Keratinocyte (primary cell): ENCODE results near the gene KIF25. TPM values are rescaled to one million over a fixed set of nuclear protein-coding genes. Genes with fewer than 3 reads are reported as not detected.

ENCODE experiments used
- DNase-seq: peaks from one replicate; pipeline ENCODE4 v3.0.0-alpha.2; 2011; ENCODE audit warnings: low read depth, missing footprints, low spot score
- FAIRE-seq: peaks from 2 replicates; lab custom pipeline; 2011; peaks lifted over from hg19 to GRCh38; lab: Jason Lieb, UNC
- H2AFZ ChIP-seq: 2 replicates; pipeline ENCODE4 v1.6.0; 2012; ENCODE audit warnings: low read length, control low read depth, inconsistent platforms; ENCODE audit not compliant: control insufficient read depth
- H3K27ac ChIP-seq: 2 replicates; pipeline ENCODE4 v1.5.1; 2011; ENCODE audit warnings: low read length; ENCODE audit not compliant: control insufficient read depth, insufficient read depth
- H3K27me3 ChIP-seq: 3 replicates; pipeline ENCODE4 v1.6.0; 2011; ENCODE audit warnings: low read length; ENCODE audit not compliant: control insufficient read depth, insufficient read depth; ENCODE audit errors: extremely low read depth
- H3K36me3 ChIP-seq, 2 experiments: 2 replicates in 1 of 2; 3 replicates in 1 of 2; pipeline ENCODE4 v1.5.1; 2011; ENCODE audit warnings: low read length in 2 of 2, mild to moderate bottlenecking in 1 of 2; ENCODE audit not compliant: control insufficient read depth in 2 of 2, insufficient read depth in 2 of 2; ENCODE audit errors: extremely low read depth in 1 of 2
- H3K4me1 ChIP-seq: 3 replicates; pipeline ENCODE4 v1.5.1; 2011; ENCODE audit warnings: low read length; ENCODE audit not compliant: control insufficient read depth, insufficient read depth; ENCODE audit errors: extremely low read depth
- H3K4me2 ChIP-seq: 3 replicates; pipeline ENCODE4 v1.6.0; 2011; ENCODE audit warnings: low read depth, low read length; ENCODE audit not compliant: control insufficient read depth, insufficient read depth; ENCODE audit errors: extremely low read depth
- H3K4me3 ChIP-seq, 3 experiments: fragments of 200-600 bp in 1 of 3; sonication (generic) in 1 of 3; 2 replicates in 2 of 3; 3 replicates in 1 of 3; pipeline ENCODE4 v1.5.1; 2011 to 2016; ENCODE audit warnings: low read length in 3 of 3, mild to moderate bottlenecking in 3 of 3, control low read depth in 2 of 3, inconsistent platforms in 1 of 3, low read depth in 1 of 3, mixed read lengths in 1 of 3, mixed run types in 1 of 3, moderate library complexity in 1 of 3; ENCODE audit not compliant: control insufficient read depth in 2 of 3, insufficient read depth in 2 of 3; ENCODE audit errors: extremely low read depth in 1 of 3
- H3K79me2 ChIP-seq: 2 replicates; pipeline ENCODE4 v1.6.0; 2012; ENCODE audit warnings: low read length; ENCODE audit not compliant: control insufficient read depth, insufficient read depth
- H3K9ac ChIP-seq: 3 replicates; pipeline ENCODE4 v1.6.0; 2011; ENCODE audit warnings: low read length; ENCODE audit not compliant: control insufficient read depth, insufficient read depth; ENCODE audit errors: extremely low read depth
- H3K9me1 ChIP-seq: 3 replicates; pipeline ENCODE4 v1.6.0; 2011; ENCODE audit warnings: low read length; ENCODE audit not compliant: control insufficient read depth, insufficient read depth; ENCODE audit errors: extremely low read depth
- H3K9me3 ChIP-seq: 2 replicates; pipeline ENCODE4 v1.5.1; 2012; ENCODE audit warnings: low read depth, low read length; ENCODE audit not compliant: control insufficient read depth
- H4K20me1 ChIP-seq: 3 replicates; pipeline ENCODE4 v1.6.0; 2011; ENCODE audit warnings: low read length; ENCODE audit not compliant: control insufficient read depth, insufficient read depth; ENCODE audit errors: extremely low read depth
- EZH2 ChIP-seq: IDR thresholded peaks from one replicate; pipeline ENCODE4 v1.6.1; 2012; ENCODE audit warnings: inconsistent platforms, mild to moderate bottlenecking, low read length, moderate library complexity
- dilution Hi-C: fragments of 300-500 bp; cut with MboI; formaldehyde crosslinking; loops from one replicate; pipeline ENCODE4 v1.7.0; 2020; ENCODE audit warnings: low sequenced_read_pairs; ENCODE audit not compliant: extremely low pct_ligation_motif_present
- polyA plus RNA-seq, 5 experiments: library from polyadenylated mRNA; depleted of rRNA in 3 of 5; stranded (reverse) in 3 of 5; stranded (forward) in 1 of 5; unstranded in 1 of 5; fragments of >200 nt; gene quantifications; 1 replicate in 1 of 5; 2 replicates in 3 of 5; 3 replicates in 1 of 5; pipeline versions ENCODE4 v1.2.1 to v1.2.3, GENCODE V29; 2011 to 2012; ENCODE audit warnings: missing spikeins in 2 of 5, low read depth in 1 of 5, low replicate concordance in 1 of 5
- TF ChIP-seq, protein P1 (sequence below), 3 experiments: IDR thresholded peaks in 1 of 3; conservative IDR thresholded peaks in 1 of 3; optimal IDR thresholded peaks in 1 of 3; 2 replicates in 2 of 3; 3 replicates in 1 of 3; pipeline versions ENCODE3 to v1.5.1; 2011; ENCODE audit warnings: low read length in 3 of 3, mild to moderate bottlenecking in 3 of 3, moderate library complexity in 2 of 3, control low read depth in 1 of 3, inconsistent platforms in 1 of 3; ENCODE audit not compliant: insufficient read depth in 2 of 3; ENCODE audit errors: extremely low read depth in 1 of 3

Gene KIF25
- polyA plus RNA-seq, 1 donor (not counting 4 experiments of a cell fraction or from before 2014, with no cell fraction given) = not detected

DNA sequence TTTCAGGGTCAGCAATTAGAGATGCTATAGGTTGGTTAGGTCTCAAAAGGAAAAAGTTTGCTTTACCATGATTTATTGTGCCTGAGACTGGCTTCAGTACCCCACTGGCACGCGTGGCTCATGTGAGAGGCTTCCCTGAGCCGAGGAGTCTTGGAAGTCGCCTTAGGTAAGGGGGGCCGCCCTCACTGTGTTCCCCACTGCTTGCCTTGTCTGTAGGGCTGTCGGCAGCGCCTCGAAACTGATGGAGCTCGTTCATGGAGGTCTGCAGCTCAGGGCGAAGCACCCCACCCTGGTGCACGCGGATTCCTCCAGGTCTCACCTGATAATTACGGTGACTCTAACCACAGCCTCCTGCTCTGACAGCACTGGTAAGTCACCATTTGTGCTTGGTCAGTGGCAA lies 42.4 kb downstream of the KIF25 start:
- no peaks in the 10 kb centered on the region for H4K20me1 ChIP-seq
- no peak overlapping the region for H3K9ac ChIP-seq
- H3K4me1 ChIP-seq = peaks cover 10% of the 10 kb centered on the region
- no peaks in the 10 kb centered on the region for H3K9me1 ChIP-seq
- H3K4me3 ChIP-seq = no peak overlapping the region
- TF ChIP-seq EZH2 = no peak
- TF ChIP-seq, protein P1, sequence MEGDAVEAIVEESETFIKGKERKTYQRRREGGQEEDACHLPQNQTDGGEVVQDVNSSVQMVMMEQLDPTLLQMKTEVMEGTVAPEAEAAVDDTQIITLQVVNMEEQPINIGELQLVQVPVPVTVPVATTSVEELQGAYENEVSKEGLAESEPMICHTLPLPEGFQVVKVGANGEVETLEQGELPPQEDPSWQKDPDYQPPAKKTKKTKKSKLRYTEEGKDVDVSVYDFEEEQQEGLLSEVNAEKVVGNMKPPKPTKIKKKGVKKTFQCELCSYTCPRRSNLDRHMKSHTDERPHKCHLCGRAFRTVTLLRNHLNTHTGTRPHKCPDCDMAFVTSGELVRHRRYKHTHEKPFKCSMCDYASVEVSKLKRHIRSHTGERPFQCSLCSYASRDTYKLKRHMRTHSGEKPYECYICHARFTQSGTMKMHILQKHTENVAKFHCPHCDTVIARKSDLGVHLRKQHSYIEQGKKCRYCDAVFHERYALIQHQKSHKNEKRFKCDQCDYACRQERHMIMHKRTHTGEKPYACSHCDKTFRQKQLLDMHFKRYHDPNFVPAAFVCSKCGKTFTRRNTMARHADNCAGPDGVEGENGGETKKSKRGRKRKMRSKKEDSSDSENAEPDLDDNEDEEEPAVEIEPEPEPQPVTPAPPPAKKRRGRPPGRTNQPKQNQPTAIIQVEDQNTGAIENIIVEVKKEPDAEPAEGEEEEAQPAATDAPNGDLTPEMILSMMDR (optimal IDR thresholded peaks at IDR 0.05 in 1 of 3, IDR thresholded peaks at IDR 0.05 in 1 of 3, conservative IDR thresholded peaks at IDR 0.05 in 1 of 3; ENCODE audit: extremely low read depth in 1 of 3, insufficient read depth in 2 of 3, low read length in 3 of 3) = no peak
- H2AFZ ChIP-seq = no peak overlapping the region
- DNase-seq (no peak), FAIRE-seq (no peak)
- H3K4me2 ChIP-seq = no peak overlapping the region
- H3K9me3 ChIP-seq = peaks cover 7% of the 10 kb centered on the region
- H3K27me3 ChIP-seq = peaks cover 13% of the 10 kb centered on the region
- H3K27ac ChIP-seq = no peak overlapping the region
- H3K79me2 ChIP-seq = no peaks in the 10 kb centered on the region
- H3K36me3 ChIP-seq = no peaks in the 10 kb centered on the region
- dilution Hi-C loops = no loop called here

GRCh38 chr6:168040856-168041496 lies 43.5 kb downstream of the KIF25 start:
- Histone ChIP-seq H3K79me2 (no peaks in the 10 kb centered on the region), H3K27ac (no peak overlapping the region), H3K9me1 (no peaks in the 10 kb centered on the region), H3K9me3 (peaks cover 7% of the 10 kb centered on the region), H3K36me3 (no peaks in the 10 kb centered on the region), H3K27me3 (peaks cover 11% of the 10 kb centered on the region), H2AFZ (no peak overlapping the region), H3K4me1 (peaks cover 4% of the 10 kb centered on the region), H3K4me2 (no peak overlapping the region), H3K9ac (no peak overlapping the region), H4K20me1 (no peaks in the 10 kb centered on the region), H3K4me3 (no peak overlapping the region)
- dilution Hi-C loops = no loop called here
- no peak for FAIRE-seq
- no peak for DNase-seq
- no peak for TF ChIP-seq EZH2
- TF ChIP-seq, protein P1 (optimal IDR thresholded peaks at IDR 0.05 in 1 of 3, IDR thresholded peaks at IDR 0.05 in 1 of 3, conservative IDR thresholded peaks at IDR 0.05 in 1 of 3; ENCODE audit: extremely low read depth in 1 of 3, insufficient read depth in 2 of 3, low read length in 3 of 3) = no peak
